Measurements from ENCODE around the gene KCNE2.

The KCNE2 gene

GRCh38 chr21:34363733-34364132, at the start of gene KCNE2:
Gene KCNE2, plus strand, starts transcription at chr21:34364006. Its CDS starts 6,473 bp downstream, at chr21:34370479.
- no peak for DNase-seq

- DNase-seq, result no peak
These were observed 44.2 kb upstream of the KCNE2 start for GRCh38 chr21:34319585-34319984.

- no peak for DNase-seq
These were observed 43.8 kb upstream of the KCNE2 start for GRCh38 chr21:34320011-34320410.

- DNase-seq, result no peak
These were observed 33.8 kb upstream of the KCNE2 start for GRCh38 chr21:34330055-34330454.

GRCh38 chr21:34331726-34332125, 32.1 kb upstream of the KCNE2 start:
- no peak for DNase-seq

GRCh38 chr21:34332347-34332746, 31.5 kb upstream of the KCNE2 start:
- no peak for DNase-seq

GRCh38 chr21:34333121-34333739, 30.6 kb upstream of the KCNE2 start:
- DNase-seq, result no peak

GRCh38 chr21:34335316-34335715, 28.5 kb upstream of the KCNE2 start:
- no peak for DNase-seq

- no peak for DNase-seq
These were observed 27.6 kb upstream of the KCNE2 start for GRCh38 chr21:34336245-34336644.

GRCh38 chr21:34336756-34337391, 26.9 kb upstream of the KCNE2 start:
- DNase-seq, result no peak

GRCh38 chr21:34337741-34338140, 26.1 kb upstream of the KCNE2 start:
- DNase-seq, result no peak

GRCh38 chr21:34338226-34338625, 25.6 kb upstream of the KCNE2 start:
- no peak for DNase-seq

- no peak for DNase-seq
These were observed 23.7 kb upstream of the KCNE2 start for GRCh38 chr21:34340061-34340460.

- DNase-seq, result no peak
These were observed 21.3 kb upstream of the KCNE2 start for GRCh38 chr21:34342476-34342875.

GRCh38 chr21:34343347-34343746, 20.5 kb upstream of the KCNE2 start:
- no peak for DNase-seq

- no peak for DNase-seq
These were observed 19.9 kb upstream of the KCNE2 start for GRCh38 chr21:34343838-34344381.

- DNase-seq, result no peak
These were observed 19.2 kb upstream of the KCNE2 start for GRCh38 chr21:34344584-34344983.

GRCh38 chr21:34345091-34345871, 18.5 kb upstream of the KCNE2 start:
- DNase-seq, result no peak

- DNase-seq, result no peak
These were observed 17.9 kb upstream of the KCNE2 start for GRCh38 chr21:34345892-34346291.

- DNase-seq, result no peak
These were observed 14.8 kb upstream of the KCNE2 start for GRCh38 chr21:34348890-34349519.

- DNase-seq, result peak; percentile 65
These were observed 12.0 kb upstream of the KCNE2 start for GRCh38 chr21:34351786-34352241.

- DNase-seq, result no peak
These were observed 11.2 kb upstream of the KCNE2 start for GRCh38 chr21:34352556-34352955.

GRCh38 chr21:34353182-34353581, 10.6 kb upstream of the KCNE2 start:
- DNase-seq, result no peak

All from NCI-H187 treated with DMSO at 0.1 percent for 48 hours (cell line).